ENCODE measurements around the gene C22orf39. TPM values are rescaled to one million over a fixed set of nuclear protein-coding genes. Genes with fewer than 3 reads are reported as not detected.

C22orf39 gene, protein sequence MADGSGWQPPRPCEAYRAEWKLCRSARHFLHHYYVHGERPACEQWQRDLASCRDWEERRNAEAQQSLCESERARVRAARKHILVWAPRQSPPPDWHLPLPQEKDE
- 24.0 and 24.2 TPM in 2 replicates for total RNA-seq

DNA sequence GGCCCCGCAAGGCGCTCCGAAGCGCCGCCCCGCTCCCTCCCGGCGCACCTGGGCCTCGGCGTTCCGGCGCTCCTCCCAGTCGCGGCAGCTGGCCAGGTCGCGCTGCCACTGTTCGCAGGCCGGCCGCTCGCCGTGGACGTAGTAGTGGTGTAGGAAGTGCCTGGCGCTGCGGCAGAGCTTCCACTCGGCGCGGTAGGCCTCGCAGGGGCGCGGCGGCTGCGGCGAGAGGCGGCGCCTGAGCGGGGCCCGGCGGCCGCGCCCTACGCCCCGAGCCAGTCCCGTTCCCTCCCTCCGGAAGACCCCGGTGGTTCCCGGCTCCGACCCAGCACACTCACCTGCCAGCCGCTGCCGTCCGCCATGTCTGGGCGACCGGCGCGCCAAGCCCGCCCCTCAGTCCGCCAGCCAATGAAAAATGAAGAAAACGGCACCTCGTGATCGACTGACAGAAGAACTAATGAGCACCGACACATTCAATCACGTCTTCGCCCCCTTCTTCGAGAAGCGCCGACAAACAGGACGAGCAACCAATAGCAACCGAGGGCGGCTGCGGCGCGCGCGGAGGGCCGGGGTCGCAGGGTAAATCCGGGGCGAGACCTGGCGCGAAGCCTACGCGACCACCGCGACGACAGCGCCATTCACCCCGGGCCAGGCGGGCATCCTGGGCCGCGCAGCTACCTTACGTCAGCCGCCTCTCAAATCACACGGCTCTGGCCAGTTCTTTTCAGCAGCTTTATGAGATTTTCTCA, at the start of gene C22orf39:
Gene C22orf39, minus strand, starts transcription at position 382 of the 746 bp plus-strand sequence. Its CDS starts 23 bp downstream, at position 359.

GRCh38 chr22:19479355-19480172, 32.1 kb upstream of the C22orf39 start, which contains the start of gene CDC45:
CDC45 (plus strand) TSS chr22:19479920; CDS start chr22:19479969, 49 bp downstream.

DNA sequence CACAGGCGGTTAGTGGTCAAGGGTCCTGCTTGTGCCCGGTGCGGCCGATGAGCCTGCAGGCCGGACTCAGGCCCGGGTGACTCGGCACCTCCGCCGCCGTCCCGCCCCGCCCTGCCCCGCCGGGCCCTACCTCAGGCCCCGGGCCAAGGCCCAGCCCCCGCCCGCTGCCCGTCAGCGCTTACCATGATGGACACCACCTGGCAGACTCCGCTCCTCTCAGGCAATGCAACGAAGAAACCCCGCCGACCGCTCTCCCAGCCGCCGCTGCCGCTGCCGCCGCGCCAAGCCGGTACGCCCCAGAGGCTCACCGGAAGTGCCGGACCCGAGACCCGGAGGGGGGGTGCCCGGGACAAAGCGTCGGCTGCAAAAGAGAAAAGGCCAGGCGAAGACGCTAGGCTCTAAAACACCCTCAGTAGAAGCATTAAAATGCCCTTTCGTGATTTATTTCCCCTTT, 31.4 kb upstream of the C22orf39 start, which contains the start of gene UFD1:
Gene UFD1, minus strand, starts transcription at position 293 of the 454 bp plus-strand sequence. Its CDS starts 108 bp downstream, at position 185.

GRCh38 chr22:19432133-19432851, 15.2 kb downstream of the C22orf39 start, which contains the start of gene MRPL40:
MRPL40 (plus strand) TSS chr22:19432545; CDS start chr22:19432555, 10 bp downstream.

DNA sequence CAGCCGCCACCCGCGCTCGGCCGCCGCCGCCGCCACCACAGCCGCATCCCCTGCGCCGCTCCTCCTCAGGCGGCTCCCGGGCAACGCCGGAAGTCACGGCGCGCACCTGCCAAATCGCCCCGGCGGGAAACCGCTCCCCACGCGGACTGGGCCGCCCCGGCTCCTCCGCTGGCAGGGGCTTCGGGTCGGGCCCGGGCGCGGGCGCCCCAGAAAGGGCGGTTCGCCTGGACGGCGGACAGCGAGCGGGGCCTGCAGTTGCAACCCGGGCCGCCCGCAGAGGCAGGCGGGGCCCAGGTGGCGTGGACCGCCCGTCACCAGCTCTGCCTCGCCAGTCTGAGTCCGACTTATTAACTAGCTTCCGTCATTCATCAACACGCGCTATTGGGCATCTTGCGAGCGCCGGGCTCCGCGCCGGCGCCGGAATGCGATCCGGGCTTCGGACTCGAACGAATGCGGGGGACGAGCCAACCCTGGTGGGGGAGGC, 15.8 kb downstream of the C22orf39 start, which contains the start of gene HIRA:
Gene HIRA, minus strand, starts transcription at position 85 of the 484 bp plus-strand sequence. CDS start 257 bp downstream, outside the sequence.

Other genes starting within 250 kb of the C22orf39 start
- 2.4 and 3.5 TPM in 2 replicates for gene CLTCL1, start 156.0 kb downstream of the C22orf39 start, total RNA-seq
- gene HIRA, start 16.0 kb downstream of the C22orf39 start, total RNA-seq: 15.2 and 17.7 TPM in 2 replicates
- gene MRPL40, start 15.2 kb downstream of the C22orf39 start, total RNA-seq: 39.1 and 46.2 TPM in 2 replicates
- gene UFD1, start 31.5 kb upstream of the C22orf39 start, total RNA-seq: 68.5 and 85.9 TPM in 2 replicates
- 39.4 and 43.0 TPM in 2 replicates for gene CDC45, start 32.2 kb upstream of the C22orf39 start, total RNA-seq
- gene CLDN5, start 76.7 kb upstream of the C22orf39 start, total RNA-seq: 889 and 919 TPM in 2 replicates

All from mammary microvascular endothelial cell (primary cell).